ENCODE results near the gene SYT2. TPM values are rescaled to one million over a fixed set of nuclear protein-coding genes. Genes with fewer than 3 reads are reported as not detected.
A peak's percentile ranks its signal among the peaks of the same experiment; 100 is the strongest.

Gene SYT2
- total and polyA plus RNA-seq, 7 donors: 0.10 to 0.16 TPM; not detected in 5

GRCh38 chr1:202713110-202713509 is 2.9 kb upstream of the SYT2 start:
- H3K9me3 ChIP-seq: no peaks in the 10 kb centered on the region
- no peak overlapping the region for H3K27ac ChIP-seq
- DNase-seq: no peak
- H3K36me3 ChIP-seq: no peaks in the 10 kb centered on the region
- WGBS, 2 donors: 11 to 48% methylated on average over 4 of the region's 4 CpGs
- intact Hi-C loops (cut with DNase I): loop anchor here (10.0 kb wide), 1 partner anchor 218 kb away; no protein-coding TSS in a partner anchor
- no peak for TF ChIP-seq POLR2AphosphoS5 (IDR thresholded peaks at IDR 0.05)
- TF ChIP-seq POLR2A (IDR thresholded peaks at IDR 0.05): no peak
- no peak for TF ChIP-seq CTCF (IDR thresholded peaks at IDR 0.05)
- TF ChIP-seq EP300 (IDR thresholded peaks at IDR 0.05): no peak
- no peak overlapping the region for H3K4me3 ChIP-seq
- H3K4me1 ChIP-seq: peaks cover 0 to 19% (median 17%) of the 10 kb centered on the region in 4 donors
- peaks cover 24 to 47% (median 27%) of the 10 kb centered on the region in 3 donors for H3K27me3 ChIP-seq

- WGBS, 2 donors: 83 to 89% methylated on average over 9 of the region's 9 CpGs
- Histone ChIP-seq H3K4me1 (peaks cover 0 to 19% (median 17%) of the 10 kb centered on the region in 4 donors), H3K27ac (no peak overlapping the region), H3K4me3 (no peak overlapping the region), H3K9me3 (no peaks in the 10 kb centered on the region), H3K36me3 (no peaks in the 10 kb centered on the region), H3K27me3 (peaks cover 26 to 57% (median 35%) of the 10 kb centered on the region in 3 donors)
- DNase-seq: peak; percentile 26
- intact Hi-C loops (cut with DNase I): loop anchor here (10.0 kb wide), 1 partner anchor 217 kb away; no protein-coding TSS in a partner anchor
- TF ChIP-seq POLR2A (IDR thresholded peaks at IDR 0.05) (no peak), EP300 (IDR thresholded peaks at IDR 0.05) (no peak), CTCF (IDR thresholded peaks at IDR 0.05) (no peak), POLR2AphosphoS5 (IDR thresholded peaks at IDR 0.05) (no peak)
Measured at GRCh38 chr1:202711949-202712635, 1.8 kb upstream of the SYT2 start.

GRCh38 chr1:202709276-202710041 is 795 bp downstream of the SYT2 start:
- Histone ChIP-seq H3K27ac (no peak overlapping the region), H3K36me3 (no peaks in the 10 kb centered on the region), H3K4me3 (peak overlapping the region in 3 of 4 donors; percentile 24 to 43 (median 36)), H3K27me3 (peaks cover 28 to 81% (median 35%) of the 10 kb centered on the region in 3 donors), H3K4me1 (peaks cover 0 to 19% (median 17%) of the 10 kb centered on the region in 4 donors), H3K9me3 (no peaks in the 10 kb centered on the region)
- intact Hi-C loops (cut with DNase I): loop anchor here (10.0 kb wide), 1 partner anchor 215 kb away; no protein-coding TSS in a partner anchor
- no peak for TF ChIP-seq CTCF (IDR thresholded peaks at IDR 0.05)
- no peak for TF ChIP-seq EP300 (IDR thresholded peaks at IDR 0.05)
- TF ChIP-seq POLR2AphosphoS5 (IDR thresholded peaks at IDR 0.05): no peak
- TF ChIP-seq POLR2A (IDR thresholded peaks at IDR 0.05): no peak
- WGBS, 2 donors: 4 to 5% methylated on average over 34 of the region's 34 CpGs
- peak; percentile 49 for DNase-seq

GRCh38 chr1:202708456-202709275 is 1.6 kb downstream of the SYT2 start:
- H3K36me3 ChIP-seq: no peaks in the 10 kb centered on the region
- H3K4me3 ChIP-seq: no peak overlapping the region
- no peaks in the 10 kb centered on the region for H3K9me3 ChIP-seq
- peak; percentile 42 for DNase-seq
- TF ChIP-seq EP300 (IDR thresholded peaks at IDR 0.05) (no peak), POLR2A (IDR thresholded peaks at IDR 0.05) (no peak), POLR2AphosphoS5 (IDR thresholded peaks at IDR 0.05) (no peak), CTCF (IDR thresholded peaks at IDR 0.05) (no peak)
- intact Hi-C loops (cut with DNase I): no loop called here
- 58 to 59% methylated on average over 12 of the region's 12 CpGs for whole genome bisulfite sequencing, 2 donors
- peaks cover 28 to 83% (median 40%) of the 10 kb centered on the region in 3 donors for H3K27me3 ChIP-seq
- no peak overlapping the region for H3K27ac ChIP-seq
- H3K4me1 ChIP-seq: peaks cover 0 to 19% (median 17%) of the 10 kb centered on the region in 4 donors
